SK-N-SH (cell line): ENCODE results near the gene CLEC6A. TPM values are rescaled to one million over a fixed set of nuclear protein-coding genes. Genes with fewer than 3 reads are reported as not detected.
"Not testable (repeated sequence)": the region's sequence is repeated elsewhere in the genome, so short reads cannot be mapped to it uniquely, and the experiment has no call there.

Experiments
- CTCF ChIA-PET: fragments of 300-600, 350-600 bp; formaldehyde crosslinking; extraction: SDS; loops from one replicate; lab custom pipeline; 2021; lab: Yijun Ruan, JAX
- POLR2A ChIA-PET: fragments of 350-600 bp; sonication (Branson Sonifier 250); formaldehyde crosslinking; extraction: SDS; loops from one replicate; lab custom pipeline; 2020; ENCODE audit warnings: antibody characterized with exemption, inconsistent platforms; lab: Yijun Ruan, JAX
- DNase-seq: peaks from one replicate; pipeline ENCODE4 v3.0.0; 2012
- H2AFZ ChIP-seq: fragments of 200-600 bp; sonication (generic); 2 replicates; pipeline ENCODE4 v1.8.1; 2016; ENCODE audit warnings: antibody characterized with exemption, mild to moderate bottlenecking, low read depth
- H3F3A ChIP-seq: fragments of 200-600 bp; sonication (generic); replicated peaks from 2 replicates; pipeline ENCODE3; 2016; ENCODE audit warnings: antibody characterized with exemption, mild to moderate bottlenecking; ENCODE audit not compliant: insufficient read depth
- H3K27ac ChIP-seq, 2 experiments: fragments of 200-500 bp in 1 of 2; fragments of 200-600 bp in 1 of 2; sonication (Bioruptor generic) in 1 of 2; sonication (generic), shearing (Covaris generic) in 1 of 2; 2 replicates each; pipeline versions ENCODE4 v1.5.1 to v1.6.1; 2014 to 2016; ENCODE audit warnings: low read depth in 2 of 2, inconsistent platforms in 1 of 2, low read length in 1 of 2, mild to moderate bottlenecking in 1 of 2, mixed read lengths in 1 of 2
- H3K27me3 ChIP-seq: fragments of 200-600 bp; sonication (generic), shearing (Covaris generic); 2 replicates; pipeline ENCODE4 v1.6.1; 2016; ENCODE audit warnings: mixed run types; ENCODE audit not compliant: insufficient read depth
- H3K36me3 ChIP-seq, 2 experiments: fragments of 200-500 bp in 1 of 2; fragments of 200-600 bp in 1 of 2; sonication (Bioruptor generic) in 1 of 2; sonication (generic) in 1 of 2; replicated peaks in 1 of 2; 2 replicates each; pipeline versions ENCODE3 to v1.5.1; 2014 to 2016; ENCODE audit warnings: low read length in 1 of 2, mild to moderate bottlenecking in 1 of 2; ENCODE audit not compliant: insufficient read depth in 2 of 2, control insufficient read depth in 1 of 2
- H3K4me1 ChIP-seq, 2 experiments: fragments of 200-500 bp in 1 of 2; fragments of 200-600 bp in 1 of 2; sonication (Bioruptor generic) in 1 of 2; sonication (generic), shearing (Covaris generic) in 1 of 2; 2 replicates each; pipeline versions ENCODE4 v1.5.1 to v1.6.1; 2014 to 2016; ENCODE audit warnings: low read depth in 1 of 2, low read length in 1 of 2, mixed run types in 1 of 2; ENCODE audit not compliant: insufficient read depth in 2 of 2, control insufficient read depth in 1 of 2
- H3K4me2 ChIP-seq: fragments of 200-600 bp; sonication (generic), shearing (Covaris generic); 2 replicates; pipeline ENCODE4 v1.6.1; 2017; ENCODE audit warnings: mixed run types
- H3K4me3 ChIP-seq, 2 experiments: fragments of 200-500 bp in 1 of 2; fragments of 200-600 bp in 1 of 2; sonication (Bioruptor generic) in 1 of 2; sonication (generic), shearing (Covaris generic) in 1 of 2; 2 replicates each; pipeline versions ENCODE4 v1.5.1 to v1.8.1; 2014 to 2016; ENCODE audit warnings: low read depth in 2 of 2, inconsistent platforms in 1 of 2, low read length in 1 of 2, mild to moderate bottlenecking in 1 of 2, mixed read lengths in 1 of 2, moderate library complexity in 1 of 2
- H3K79me2 ChIP-seq: fragments of 200-600 bp; sonication (generic); 2 replicates; pipeline ENCODE4 v1.8.1; 2017; ENCODE audit warnings: mild to moderate bottlenecking; ENCODE audit not compliant: insufficient read depth
- H3K9ac ChIP-seq: fragments of 200-600 bp; sonication (generic); 2 replicates; pipeline ENCODE4 v1.6.1; 2017; ENCODE audit warnings: mixed run types
- H3K9me2 ChIP-seq: fragments of 200-600 bp; sonication (generic); 2 replicates; pipeline ENCODE4 v1.6.1; 2017; ENCODE audit warnings: mixed run types
- H3K9me3 ChIP-seq: fragments of 200-600 bp; sonication (generic); 2 replicates; pipeline ENCODE4 v1.6.1; 2017; ENCODE audit warnings: mixed run types, mild to moderate bottlenecking, moderate library complexity
- H4K20me1 ChIP-seq: fragments of 200-600 bp; sonication (generic); 2 replicates; pipeline ENCODE4 v1.6.1; 2017; ENCODE audit warnings: mild to moderate bottlenecking, mixed run types; ENCODE audit not compliant: insufficient read depth
- CTCF ChIP-seq: fragments of 200-600 bp; sonication (generic); IDR thresholded peaks from 2 replicates; pipeline ENCODE4 v1.6.1; 2017; ENCODE audit warnings: antibody characterized with exemption, mild to moderate bottlenecking, moderate library complexity
- ELF1 ChIP-seq: IDR thresholded peaks from 2 replicates; pipeline ENCODE4 v1.4.0; 2012
- EP300 ChIP-seq, 2 experiments: IDR thresholded peaks; 2 replicates each; pipeline versions ENCODE4 v1.4.0 to v1.6.1; 2012; ENCODE audit warnings: borderline replicate concordance in 1 of 2, low read depth in 1 of 2, low read length in 1 of 2
- EZH2phosphoT487 ChIP-seq: fragments of 200-600 bp; sonication (generic); IDR thresholded peaks from 2 replicates; pipeline ENCODE4 v1.6.1; 2017; ENCODE audit warnings: low read depth, mixed run types, mild to moderate bottlenecking, antibody characterized with exemption, moderate library complexity, borderline replicate concordance
- FOSL2 ChIP-seq: IDR thresholded peaks from 2 replicates; pipeline ENCODE4 v1.4.0; 2012; ENCODE audit warnings: low read depth, mild to moderate bottlenecking, moderate library complexity, borderline replicate concordance
- FOXM1 ChIP-seq: IDR thresholded peaks from 2 replicates; pipeline ENCODE4 v1.4.0; 2012; ENCODE audit warnings: low read depth, mild to moderate bottlenecking
- GABPA ChIP-seq: IDR thresholded peaks from 2 replicates; pipeline ENCODE4 v1.4.0; 2012; ENCODE audit warnings: low read depth, mild to moderate bottlenecking
- IRF3 ChIP-seq: fragments of 150-350 bp; IDR thresholded peaks from 2 replicates; pipeline ENCODE4 v1.6.1; 2016; ENCODE audit warnings: mild to moderate bottlenecking, low read depth, low read length
- JUND ChIP-seq: IDR thresholded peaks from 2 replicates; pipeline ENCODE4 v1.4.0; 2012
- MAX ChIP-seq: IDR thresholded peaks from 2 replicates; pipeline ENCODE4 v1.4.0; 2012; ENCODE audit warnings: low read depth
- NFIC ChIP-seq: IDR thresholded peaks from 2 replicates; pipeline ENCODE4 v1.4.0; 2012; ENCODE audit warnings: borderline replicate concordance
- NRF1 ChIP-seq: IDR thresholded peaks from 2 replicates; pipeline ENCODE4 v1.6.1; 2012; ENCODE audit warnings: low read depth, mild to moderate bottlenecking, low read length
- PBX3 ChIP-seq: IDR thresholded peaks from 2 replicates; pipeline ENCODE4; 2012
- POLR2AphosphoS5 ChIP-seq: IDR thresholded peaks from 2 replicates; pipeline ENCODE4 v1.6.1; 2012; ENCODE audit warnings: low read depth, low read length
- RFX5 ChIP-seq: IDR thresholded peaks from 2 replicates; pipeline ENCODE4 v1.6.1; 2012; ENCODE audit warnings: mild to moderate bottlenecking, improper control_type of control experiment, low read length
- RXRA ChIP-seq: IDR thresholded peaks from 2 replicates; pipeline ENCODE4 v1.4.0; 2012; ENCODE audit warnings: low read depth, mild to moderate bottlenecking, borderline replicate concordance
- TAF1 ChIP-seq: IDR thresholded peaks from 2 replicates; pipeline ENCODE4 v1.6.1; 2012; ENCODE audit warnings: low read depth, mild to moderate bottlenecking, low read length, moderate library complexity, borderline replicate concordance
- TCF12 ChIP-seq: IDR thresholded peaks from 2 replicates; pipeline ENCODE4 v1.4.0; 2012
- TEAD4 ChIP-seq: IDR thresholded peaks from 2 replicates; pipeline ENCODE4 v1.4.0; 2012; ENCODE audit warnings: mild to moderate bottlenecking, borderline replicate concordance; ENCODE audit not compliant: insufficient read depth
- USF1 ChIP-seq: IDR thresholded peaks from 2 replicates; pipeline ENCODE4 v1.4.0; 2012; ENCODE audit warnings: low read depth, borderline replicate concordance
- WGBS: methylation state at CpG from one replicate; pipeline ENCODE4 v1.1.6; 2017; ENCODE audit warnings: low lambda C conversion rate; 5-methylcytosine and 5-hydroxymethylcytosine counted together
- polyA plus RNA-seq, 3 experiments: library from polyadenylated mRNA; depleted of rRNA; stranded (reverse); fragments of >200 nt; gene quantifications; 2 replicates each; pipeline ENCODE4 v1.2.3, GENCODE V29; 2012

CLEC6A gene
- polyA plus RNA-seq, 1 of the 3 experiments (the other 2 are of a cell fraction) = not detected

GRCh38 chr12:8496074-8496473 lies 40.3 kb downstream of the CLEC6A start:
- CTCF ChIA-PET, POLR2A ChIA-PET: not testable (repeated sequence)

GRCh38 chr12:8499616-8500015 lies 43.9 kb downstream of the CLEC6A start:
- DNase-seq = no peak
- no peaks in the 10 kb centered on the region for H3K9me3 ChIP-seq
- no peaks in the 10 kb centered on the region for H3K27me3 ChIP-seq
- H3K9ac ChIP-seq = no peak overlapping the region
- H3K27ac ChIP-seq = no peak overlapping the region
- POLR2A ChIA-PET = no interaction called here
- no peaks in the 10 kb centered on the region for H3K36me3 ChIP-seq
- H3K79me2 ChIP-seq = no peaks in the 10 kb centered on the region
- no peak overlapping the region for H3K4me3 ChIP-seq
- H3K4me1 ChIP-seq = no peaks in the 10 kb centered on the region
- no peak overlapping the region for H2AFZ ChIP-seq
- CTCF ChIA-PET = interaction anchor here (0.6 kb wide), 1 partner anchor 1121 kb away, joined by 4 read pairs; no protein-coding TSS in a partner anchor
- no peaks in the 10 kb centered on the region for H3K9me2 ChIP-seq
- H3F3A ChIP-seq = no peaks in the 10 kb centered on the region
- 2% methylated on average over 4 of the region's 4 CpGs for WGBS
- H3K4me2 ChIP-seq = no peak overlapping the region
- no peaks in the 10 kb centered on the region for H4K20me1 ChIP-seq
- TF ChIP-seq TCF12 (no peak), ELF1 (no peak), FOSL2 (no peak), JUND (no peak), IRF3 (no peak), MAX (no peak), POLR2AphosphoS5 (no peak), NRF1 (no peak), RXRA (no peak), TAF1 (no peak), USF1 (no peak), CTCF (no peak), EZH2phosphoT487 (no peak), GABPA (no peak), TEAD4 (no peak), EP300 (IDR thresholded peaks at IDR 0.05; ENCODE audit: borderline replicate concordance in 1 of 2, low read depth in 1 of 2, low read length in 1 of 2) (no peak), RFX5 (no peak), NFIC (no peak), FOXM1 (no peak), PBX3 (no peak)

More at GRCh38 chr12:8496074-8496473, 40.3 kb downstream of the CLEC6A start:
- 3% methylated on average over 7 of the region's 7 CpGs for WGBS
- not testable (repeated sequence) for H3K79me2 ChIP-seq, H4K20me1 ChIP-seq, H3K9ac ChIP-seq, H3K9me2 ChIP-seq, H3K36me3 ChIP-seq, H3K4me2 ChIP-seq, H3K27me3 ChIP-seq, H3F3A ChIP-seq, DNase-seq, H3K4me3 ChIP-seq, H3K9me3 ChIP-seq, H3K27ac ChIP-seq, H2AFZ ChIP-seq, H3K4me1 ChIP-seq
